ENCODE results near the gene IL4R. TPM values are rescaled to one million over a fixed set of nuclear protein-coding genes. Genes with fewer than 3 reads are reported as not detected.
A peak's percentile ranks its signal among the peaks of the same experiment; 100 is the strongest.

The IL4R gene
- total and polyA plus RNA-seq, 12 donors, result 5.0 to 28.9 (median 9.9) TPM

DNA sequence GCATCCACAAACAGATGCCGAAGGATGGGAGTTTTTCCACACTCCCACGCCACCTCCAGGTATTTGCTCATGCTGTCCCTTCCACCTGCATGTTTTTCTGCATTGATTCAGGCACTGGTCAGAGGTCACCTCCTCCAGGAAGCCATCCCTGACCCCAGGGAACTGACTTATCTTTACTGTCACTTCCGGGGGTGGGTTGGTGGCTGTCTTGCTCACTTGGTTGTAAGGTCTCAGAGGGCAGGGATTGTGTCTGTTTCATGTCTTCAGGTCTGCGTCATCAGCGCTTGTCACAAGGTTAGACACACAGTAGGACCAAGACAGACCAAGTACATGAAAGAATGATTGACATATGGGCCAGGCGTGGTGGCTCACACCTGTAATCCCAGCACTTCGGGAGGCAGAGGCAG lies 1.9 kb upstream of the IL4R start:
- H3K4me3 ChIP-seq, result no peak overlapping the region
- peaks cover 0 to 13% (median 0%) of the 10 kb centered on the region in 11 donors for H3K9me3 ChIP-seq
- intact Hi-C loops (cut with DNase I), result loop anchor here in 6 of 10 donors (5.0 to 10.0 kb wide), 4 partner anchors 53 to 77 kb away; no protein-coding TSS in a partner anchor
- H3K4me1 ChIP-seq, result peaks cover 0 to 36% (median 22%) of the 10 kb centered on the region in 9 donors
- TF ChIP-seq CTCF (IDR thresholded peaks at IDR 0.05), result no peak
- WGBS, 2 donors, result 86 to 87% methylated on average over 7 of the region's 7 CpGs
- H3K36me3 ChIP-seq, result no peaks in the 10 kb centered on the region
- H3K27me3 ChIP-seq, result peaks cover 0 to 12% (median 0%) of the 10 kb centered on the region in 7 donors
- H3K27ac ChIP-seq, result no peak overlapping the region
- no peak for ATAC-seq
- DNase-seq, result no peak

DNA sequence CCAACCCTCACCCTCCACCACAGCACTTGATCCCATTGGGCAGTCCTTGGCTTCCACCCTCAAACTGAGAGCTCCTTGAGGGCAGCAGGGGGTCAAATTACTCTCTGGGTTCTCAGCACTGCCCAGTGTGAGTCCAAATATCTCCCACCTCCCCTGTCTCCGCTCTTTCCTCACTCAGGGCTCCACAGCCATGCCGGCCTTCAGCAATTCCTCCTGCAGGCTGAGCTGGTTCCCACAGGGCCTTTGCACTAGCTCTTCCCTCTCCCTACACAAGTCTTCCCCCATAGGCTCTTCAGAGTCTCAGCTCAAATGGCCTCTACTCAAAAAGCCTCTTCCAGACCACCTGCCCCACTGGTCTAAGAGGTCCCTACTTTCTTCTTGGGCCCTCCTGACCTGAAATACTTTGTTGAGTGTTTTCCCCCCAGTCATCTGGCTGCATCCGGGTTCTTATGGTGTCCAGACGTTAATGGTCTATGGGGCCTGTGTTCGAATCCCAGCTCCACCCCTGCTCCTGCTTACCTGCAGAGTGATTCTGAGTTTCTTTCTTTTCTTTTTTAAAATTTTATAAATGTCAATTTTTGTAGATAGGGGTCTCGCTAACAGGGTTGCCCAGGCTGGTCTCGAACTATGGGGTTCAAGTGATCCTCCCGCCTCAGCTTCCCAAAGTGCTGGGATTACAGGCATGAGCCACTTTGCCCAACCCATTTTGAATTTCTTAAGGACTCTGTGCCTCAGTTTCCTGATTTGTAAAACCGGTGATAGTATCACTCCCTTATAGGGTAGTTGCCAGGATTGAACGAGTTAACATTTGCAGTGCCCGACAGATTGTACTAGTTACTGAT lies 973 bp upstream of the IL4R start:
- intact Hi-C loops (cut with DNase I), result loop anchor here in 6 of 10 donors (5.0 to 10.0 kb wide), 4 partner anchors 52 to 78 kb away; no protein-coding TSS in a partner anchor

DNA sequence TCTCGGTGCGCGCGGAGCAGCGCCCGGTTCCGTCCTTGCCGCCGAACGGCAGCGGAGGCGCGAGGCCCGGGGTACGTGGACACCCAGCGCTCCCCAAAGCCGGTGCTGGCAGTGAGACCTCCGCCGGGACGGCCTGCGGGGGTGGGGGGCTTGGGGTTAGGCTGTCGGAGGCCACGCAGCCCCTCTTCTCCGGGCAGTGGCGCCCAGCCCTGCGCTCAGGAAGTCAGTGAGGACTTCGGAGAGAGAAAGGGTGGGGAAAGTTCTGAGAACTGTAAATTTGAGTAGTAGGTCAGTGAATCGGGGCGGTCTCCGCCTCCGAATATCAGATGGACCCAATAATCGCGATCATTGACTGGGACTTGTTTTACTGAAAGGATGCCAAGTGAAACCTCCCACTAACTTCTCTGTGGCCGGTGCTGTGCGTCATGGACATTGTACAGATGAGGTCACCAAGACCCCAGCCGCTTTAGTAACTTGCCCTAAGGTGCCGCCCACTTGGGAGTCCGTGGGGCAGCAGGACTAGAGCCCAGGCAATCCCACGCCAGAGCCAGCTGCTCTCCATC lies 468 bp downstream of the IL4R start:
- no peak for TF ChIP-seq CTCF (IDR thresholded peaks at IDR 0.05)
- Histone ChIP-seq H3K36me3 (peaks cover 0 to 11% (median 0%) of the 10 kb centered on the region in 9 donors), H3K4me3 (peak overlapping the region; percentile 70 to 97 (median 86)), H3K27ac (peak overlapping the region; percentile 88 to 100 (median 96)), H3K27me3 (peaks cover 0 to 12% (median 0%) of the 10 kb centered on the region in 7 donors), H3K9me3 (no peaks in the 10 kb centered on the region), H3K4me1 (peaks cover 0 to 59% (median 36%) of the 10 kb centered on the region in 9 donors)
- intact Hi-C loops (cut with DNase I), result loop anchor here in 6 of 10 donors (2.0 to 10.0 kb wide), 6 partner anchors 17 to 79 kb away; no protein-coding TSS in a partner anchor
- DNase-seq, result peak; percentile 36 to 75
- peak; percentile 48 to 83 (median 59) for ATAC-seq
- WGBS, 2 donors, result 1% methylated on average over 39 of the region's 39 CpGs

More for the DNA sequence above, 973 bp upstream of the IL4R start:
- 70% methylated on average over 11 of the region's 11 CpGs for WGBS, 2 donors
- Histone ChIP-seq H3K36me3 (no peaks in the 10 kb centered on the region), H3K27ac (peak overlapping the region; percentile 88 to 100 (median 96)), H3K4me3 (peak overlapping the region; percentile 70 to 97 (median 86)), H3K4me1 (peaks cover 0 to 45% (median 30%) of the 10 kb centered on the region in 9 donors), H3K9me3 (peaks cover 0 to 12% (median 0%) of the 10 kb centered on the region in 11 donors), H3K27me3 (peaks cover 0 to 12% (median 0%) of the 10 kb centered on the region in 7 donors)
- TF ChIP-seq CTCF (IDR thresholded peaks at IDR 0.05), result no peak
- no peak for ATAC-seq
- DNase-seq, result no peak

DNA sequence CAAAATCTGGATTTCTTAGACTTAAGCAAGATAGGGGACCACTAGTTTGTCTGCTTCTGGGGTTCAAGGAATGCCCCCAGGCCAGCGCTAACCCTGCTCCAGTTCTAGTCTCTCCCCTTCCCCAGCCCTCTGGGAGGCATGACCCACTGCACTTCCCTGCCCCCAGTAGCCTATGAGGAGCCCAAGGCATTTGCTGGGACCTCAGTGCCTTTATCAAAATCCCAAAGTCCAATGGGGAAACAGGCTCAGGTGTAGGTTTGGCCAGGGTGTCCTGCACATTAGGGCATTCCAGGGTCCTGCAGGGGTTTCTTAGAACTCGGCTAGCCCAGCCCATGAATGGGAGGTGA lies 1.2 kb downstream of the IL4R start:
- Histone ChIP-seq H3K27ac (peak overlapping the region in 9 of 10 donors; percentile 62 to 100 (median 96)), H3K36me3 (peaks cover 0 to 18% (median 0%) of the 10 kb centered on the region in 9 donors), H3K27me3 (peaks cover 0 to 16% (median 0%) of the 10 kb centered on the region in 7 donors), H3K4me3 (peak overlapping the region; percentile 70 to 97 (median 86)), H3K9me3 (no peaks in the 10 kb centered on the region), H3K4me1 (peaks cover 0 to 66% (median 36%) of the 10 kb centered on the region in 9 donors)
- DNase-seq, result no peak
- TF ChIP-seq CTCF (IDR thresholded peaks at IDR 0.05), result no peak
- WGBS, 2 donors, result 73 to 74% methylated on average over 2 of the region's 2 CpGs
- intact Hi-C loops (cut with DNase I), result loop anchor here in 8 of 10 donors (2.0 to 10.0 kb wide), 7 partner anchors 16 to 80 kb away; no protein-coding TSS in a partner anchor
- ATAC-seq, result peak in 3 of 8 donors; percentile 1 to 4 (median 1)
